Keratinocyte (primary cell): ENCODE measurements around the gene LYZL2. TPM values are rescaled to one million over a fixed set of nuclear protein-coding genes. Genes with fewer than 3 reads are reported as not detected.

ENCODE experiments used
- DNase-seq: peaks from one replicate; pipeline ENCODE4 v3.0.0-alpha.2; 2011; ENCODE audit warnings: low read depth, missing footprints, low spot score
- FAIRE-seq: peaks from 2 replicates; lab custom pipeline; 2011; peaks lifted over from hg19 to GRCh38; lab: Jason Lieb, UNC
- H2AFZ ChIP-seq: 2 replicates; pipeline ENCODE4 v1.6.0; 2012; ENCODE audit warnings: low read length, control low read depth, inconsistent platforms; ENCODE audit not compliant: control insufficient read depth
- H3K27ac ChIP-seq: 2 replicates; pipeline ENCODE4 v1.5.1; 2011; ENCODE audit warnings: low read length; ENCODE audit not compliant: control insufficient read depth, insufficient read depth
- H3K27me3 ChIP-seq: 3 replicates; pipeline ENCODE4 v1.6.0; 2011; ENCODE audit warnings: low read length; ENCODE audit not compliant: control insufficient read depth, insufficient read depth; ENCODE audit errors: extremely low read depth
- H3K36me3 ChIP-seq, 2 experiments: 2 replicates in 1 of 2; 3 replicates in 1 of 2; pipeline ENCODE4 v1.5.1; 2011; ENCODE audit warnings: low read length in 2 of 2, mild to moderate bottlenecking in 1 of 2; ENCODE audit not compliant: control insufficient read depth in 2 of 2, insufficient read depth in 2 of 2; ENCODE audit errors: extremely low read depth in 1 of 2
- H3K4me1 ChIP-seq: 3 replicates; pipeline ENCODE4 v1.5.1; 2011; ENCODE audit warnings: low read length; ENCODE audit not compliant: control insufficient read depth, insufficient read depth; ENCODE audit errors: extremely low read depth
- H3K4me2 ChIP-seq: 3 replicates; pipeline ENCODE4 v1.6.0; 2011; ENCODE audit warnings: low read depth, low read length; ENCODE audit not compliant: control insufficient read depth, insufficient read depth; ENCODE audit errors: extremely low read depth
- H3K4me3 ChIP-seq, 3 experiments: fragments of 200-600 bp in 1 of 3; sonication (generic) in 1 of 3; 2 replicates in 2 of 3; 3 replicates in 1 of 3; pipeline ENCODE4 v1.5.1; 2011 to 2016; ENCODE audit warnings: low read length in 3 of 3, mild to moderate bottlenecking in 3 of 3, control low read depth in 2 of 3, inconsistent platforms in 1 of 3, low read depth in 1 of 3, mixed read lengths in 1 of 3, mixed run types in 1 of 3, moderate library complexity in 1 of 3; ENCODE audit not compliant: control insufficient read depth in 2 of 3, insufficient read depth in 2 of 3; ENCODE audit errors: extremely low read depth in 1 of 3
- H3K79me2 ChIP-seq: 2 replicates; pipeline ENCODE4 v1.6.0; 2012; ENCODE audit warnings: low read length; ENCODE audit not compliant: control insufficient read depth, insufficient read depth
- H3K9ac ChIP-seq: 3 replicates; pipeline ENCODE4 v1.6.0; 2011; ENCODE audit warnings: low read length; ENCODE audit not compliant: control insufficient read depth, insufficient read depth; ENCODE audit errors: extremely low read depth
- H3K9me1 ChIP-seq: 3 replicates; pipeline ENCODE4 v1.6.0; 2011; ENCODE audit warnings: low read length; ENCODE audit not compliant: control insufficient read depth, insufficient read depth; ENCODE audit errors: extremely low read depth
- H3K9me3 ChIP-seq: 2 replicates; pipeline ENCODE4 v1.5.1; 2012; ENCODE audit warnings: low read depth, low read length; ENCODE audit not compliant: control insufficient read depth
- H4K20me1 ChIP-seq: 3 replicates; pipeline ENCODE4 v1.6.0; 2011; ENCODE audit warnings: low read length; ENCODE audit not compliant: control insufficient read depth, insufficient read depth; ENCODE audit errors: extremely low read depth
- EZH2 ChIP-seq: IDR thresholded peaks from one replicate; pipeline ENCODE4 v1.6.1; 2012; ENCODE audit warnings: inconsistent platforms, mild to moderate bottlenecking, low read length, moderate library complexity
- dilution Hi-C: fragments of 300-500 bp; cut with MboI; formaldehyde crosslinking; loops from one replicate; pipeline ENCODE4 v1.7.0; 2020; ENCODE audit warnings: low sequenced_read_pairs; ENCODE audit not compliant: extremely low pct_ligation_motif_present
- polyA plus RNA-seq, 5 experiments: library from polyadenylated mRNA; depleted of rRNA in 3 of 5; stranded (reverse) in 3 of 5; stranded (forward) in 1 of 5; unstranded in 1 of 5; fragments of >200 nt; gene quantifications; 1 replicate in 1 of 5; 2 replicates in 3 of 5; 3 replicates in 1 of 5; pipeline versions ENCODE4 v1.2.1 to v1.2.3, GENCODE V29; 2011 to 2012; ENCODE audit warnings: missing spikeins in 2 of 5, low read depth in 1 of 5, low replicate concordance in 1 of 5
- TF ChIP-seq, protein P1 (sequence below), 3 experiments: IDR thresholded peaks in 1 of 3; conservative IDR thresholded peaks in 1 of 3; optimal IDR thresholded peaks in 1 of 3; 2 replicates in 2 of 3; 3 replicates in 1 of 3; pipeline versions ENCODE3 to v1.5.1; 2011; ENCODE audit warnings: low read length in 3 of 3, mild to moderate bottlenecking in 3 of 3, moderate library complexity in 2 of 3, control low read depth in 1 of 3, inconsistent platforms in 1 of 3; ENCODE audit not compliant: insufficient read depth in 2 of 3; ENCODE audit errors: extremely low read depth in 1 of 3

Gene LYZL2
- polyA plus RNA-seq, 1 donor (not counting 4 experiments of a cell fraction or from before 2014, with no cell fraction given), result not detected

DNA sequence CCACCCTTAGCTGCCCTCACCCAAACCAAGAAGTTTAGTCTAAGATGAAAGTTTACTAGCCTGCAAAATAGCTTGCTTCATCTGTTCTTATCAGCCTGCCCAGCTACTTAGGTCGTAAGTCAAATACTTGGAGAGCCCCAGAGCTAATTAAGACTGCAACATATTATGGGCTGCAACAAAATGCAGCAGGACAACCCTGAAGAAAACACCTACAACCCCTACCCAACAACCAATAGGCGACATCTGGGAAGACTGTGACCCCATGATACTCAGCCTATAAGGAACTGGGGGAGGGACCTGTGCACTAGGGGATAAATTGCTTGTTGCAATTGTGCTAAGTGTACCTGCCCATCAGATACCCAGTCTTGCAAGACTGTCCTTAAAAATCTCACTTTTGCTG lies 64.1 kb downstream of the LYZL2 start:
- no peaks in the 10 kb centered on the region for H3K9me1 ChIP-seq
- no peak overlapping the region for H3K27ac ChIP-seq
- no peak overlapping the region for H3K4me2 ChIP-seq
- no peak overlapping the region for H3K4me3 ChIP-seq
- peaks cover 11% of the 10 kb centered on the region for H3K4me1 ChIP-seq
- FAIRE-seq (no peak), DNase-seq (no peak)
- dilution Hi-C loops, result no loop called here
- TF ChIP-seq EZH2, result no peak
- TF ChIP-seq, protein P1, sequence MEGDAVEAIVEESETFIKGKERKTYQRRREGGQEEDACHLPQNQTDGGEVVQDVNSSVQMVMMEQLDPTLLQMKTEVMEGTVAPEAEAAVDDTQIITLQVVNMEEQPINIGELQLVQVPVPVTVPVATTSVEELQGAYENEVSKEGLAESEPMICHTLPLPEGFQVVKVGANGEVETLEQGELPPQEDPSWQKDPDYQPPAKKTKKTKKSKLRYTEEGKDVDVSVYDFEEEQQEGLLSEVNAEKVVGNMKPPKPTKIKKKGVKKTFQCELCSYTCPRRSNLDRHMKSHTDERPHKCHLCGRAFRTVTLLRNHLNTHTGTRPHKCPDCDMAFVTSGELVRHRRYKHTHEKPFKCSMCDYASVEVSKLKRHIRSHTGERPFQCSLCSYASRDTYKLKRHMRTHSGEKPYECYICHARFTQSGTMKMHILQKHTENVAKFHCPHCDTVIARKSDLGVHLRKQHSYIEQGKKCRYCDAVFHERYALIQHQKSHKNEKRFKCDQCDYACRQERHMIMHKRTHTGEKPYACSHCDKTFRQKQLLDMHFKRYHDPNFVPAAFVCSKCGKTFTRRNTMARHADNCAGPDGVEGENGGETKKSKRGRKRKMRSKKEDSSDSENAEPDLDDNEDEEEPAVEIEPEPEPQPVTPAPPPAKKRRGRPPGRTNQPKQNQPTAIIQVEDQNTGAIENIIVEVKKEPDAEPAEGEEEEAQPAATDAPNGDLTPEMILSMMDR (optimal IDR thresholded peaks at IDR 0.05 in 1 of 3, IDR thresholded peaks at IDR 0.05 in 1 of 3, conservative IDR thresholded peaks at IDR 0.05 in 1 of 3; ENCODE audit: extremely low read depth in 1 of 3, insufficient read depth in 2 of 3, low read length in 3 of 3), result no peak
- H3K36me3 ChIP-seq, result no peaks in the 10 kb centered on the region
- no peak overlapping the region for H2AFZ ChIP-seq
- H3K9ac ChIP-seq, result no peak overlapping the region
- no peaks in the 10 kb centered on the region for H3K27me3 ChIP-seq
- H3K79me2 ChIP-seq, result no peaks in the 10 kb centered on the region
- H4K20me1 ChIP-seq, result no peaks in the 10 kb centered on the region
- no peaks in the 10 kb centered on the region for H3K9me3 ChIP-seq

GRCh38 chr10:30562787-30563186 lies 66.8 kb downstream of the LYZL2 start:
- Histone ChIP-seq H2AFZ (no peak overlapping the region), H3K27ac (no peak overlapping the region), H3K9me3 (no peaks in the 10 kb centered on the region), H3K79me2 (no peaks in the 10 kb centered on the region), H4K20me1 (no peaks in the 10 kb centered on the region), H3K4me2 (no peak overlapping the region), H3K36me3 (no peaks in the 10 kb centered on the region), H3K9me1 (no peaks in the 10 kb centered on the region), H3K4me1 (peaks cover 13% of the 10 kb centered on the region), H3K27me3 (no peaks in the 10 kb centered on the region), H3K9ac (no peak overlapping the region), H3K4me3 (no peak overlapping the region)
- peak; percentile 83 for FAIRE-seq
- TF ChIP-seq EZH2, result no peak
- TF ChIP-seq, protein P1 (optimal IDR thresholded peaks at IDR 0.05 in 1 of 3, IDR thresholded peaks at IDR 0.05 in 1 of 3, conservative IDR thresholded peaks at IDR 0.05 in 1 of 3; ENCODE audit: extremely low read depth in 1 of 3, insufficient read depth in 2 of 3, low read length in 3 of 3), result no peak
- peak; percentile 73 for DNase-seq
- dilution Hi-C loops, result no loop called here

Other genes with a start within 250 kb of the LYZL2 start
- gene MAP3K8, start 195.6 kb downstream of the LYZL2 start, polyA plus RNA-seq, result 0.88 to 4.9 TPM (median 4.0 TPM) in 3 replicates